NCI-H1436 treated with DMSO at 0.1 percent for 48 hours (cell line): ENCODE results near the gene CHMP4B.

Source experiments
- DNase-seq: peaks from one replicate; lab custom pipeline; 2025; lab: John Stamatoyannopoulos, UW

CHMP4B gene

GRCh38 chr20:33810885-33811775 lies at the start of gene CHMP4B:
CHMP4B (plus strand) TSS chr20:33811348; CDS start chr20:33811469, 121 bp downstream.
- peak; percentile 95 for DNase-seq

GRCh38 chr20:33761698-33762250 lies 49.4 kb upstream of the CHMP4B start:
- DNase-seq, result no peak

- DNase-seq, result no peak
Observed at GRCh38 chr20:33765099-33765498, 46.0 kb upstream of the CHMP4B start.

GRCh38 chr20:33765592-33765991 lies 45.6 kb upstream of the CHMP4B start:
- DNase-seq, result no peak

- no peak for DNase-seq
Observed at GRCh38 chr20:33766686-33767085, 44.5 kb upstream of the CHMP4B start.

- DNase-seq, result no peak
Observed at GRCh38 chr20:33767777-33768138, 43.4 kb upstream of the CHMP4B start.

GRCh38 chr20:33769043-33769442 lies 42.1 kb upstream of the CHMP4B start:
- no peak for DNase-seq

- no peak for DNase-seq
Observed at GRCh38 chr20:33770005-33770404, 41.1 kb upstream of the CHMP4B start.

GRCh38 chr20:33771938-33772337 lies 39.2 kb upstream of the CHMP4B start:
- DNase-seq, result no peak

GRCh38 chr20:33772439-33772838 lies 38.7 kb upstream of the CHMP4B start:
- DNase-seq, result no peak

- DNase-seq, result no peak
Observed at GRCh38 chr20:33773412-33774089, 37.6 kb upstream of the CHMP4B start.

- DNase-seq, result no peak
Observed at GRCh38 chr20:33777816-33778215, 33.3 kb upstream of the CHMP4B start.

GRCh38 chr20:33781133-33781532 lies 30.0 kb upstream of the CHMP4B start:
- no peak for DNase-seq

GRCh38 chr20:33781945-33782344 lies 29.2 kb upstream of the CHMP4B start:
- no peak for DNase-seq

GRCh38 chr20:33783256-33783655 lies 27.9 kb upstream of the CHMP4B start:
- no peak for DNase-seq

- no peak for DNase-seq
Observed at GRCh38 chr20:33783818-33784217, 27.3 kb upstream of the CHMP4B start.

- DNase-seq, result no peak
Observed at GRCh38 chr20:33784225-33784624, 26.9 kb upstream of the CHMP4B start.

- DNase-seq, result no peak
Observed at GRCh38 chr20:33785503-33785902, 25.6 kb upstream of the CHMP4B start.

GRCh38 chr20:33787253-33787891 lies 23.8 kb upstream of the CHMP4B start:
- no peak for DNase-seq

- no peak for DNase-seq
Observed at GRCh38 chr20:33788351-33789049, 22.6 kb upstream of the CHMP4B start.

GRCh38 chr20:33789109-33789857 lies 21.9 kb upstream of the CHMP4B start:
- DNase-seq, result no peak
